Measurements from ENCODE around the gene LPAR5.

LPAR5 gene

DNA sequence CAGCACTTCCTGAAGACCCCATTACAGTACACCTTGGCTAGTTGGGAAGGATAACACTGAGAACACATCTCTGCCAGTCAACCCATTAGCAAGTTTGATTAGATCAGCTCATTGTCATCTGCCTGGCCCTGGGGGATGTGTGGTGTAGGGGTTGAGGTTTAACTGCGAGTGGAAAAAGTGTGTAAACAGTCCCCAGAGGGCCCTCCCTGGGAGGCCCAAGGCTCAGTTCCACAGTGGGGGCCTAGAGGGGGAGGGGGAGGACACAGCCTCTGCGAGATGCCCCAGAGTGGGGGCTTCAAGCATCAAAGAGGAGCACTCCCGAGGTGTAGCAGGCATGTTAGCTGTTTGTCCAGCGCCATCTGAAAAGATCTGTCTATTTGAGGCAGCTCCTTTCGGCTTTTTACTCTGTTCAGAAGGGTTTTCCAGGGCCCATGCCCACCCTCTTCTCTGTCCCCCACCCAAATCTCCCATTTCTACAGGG lies 344 bp downstream of the LPAR5 start:
- DNase-seq, result no peak

DNA sequence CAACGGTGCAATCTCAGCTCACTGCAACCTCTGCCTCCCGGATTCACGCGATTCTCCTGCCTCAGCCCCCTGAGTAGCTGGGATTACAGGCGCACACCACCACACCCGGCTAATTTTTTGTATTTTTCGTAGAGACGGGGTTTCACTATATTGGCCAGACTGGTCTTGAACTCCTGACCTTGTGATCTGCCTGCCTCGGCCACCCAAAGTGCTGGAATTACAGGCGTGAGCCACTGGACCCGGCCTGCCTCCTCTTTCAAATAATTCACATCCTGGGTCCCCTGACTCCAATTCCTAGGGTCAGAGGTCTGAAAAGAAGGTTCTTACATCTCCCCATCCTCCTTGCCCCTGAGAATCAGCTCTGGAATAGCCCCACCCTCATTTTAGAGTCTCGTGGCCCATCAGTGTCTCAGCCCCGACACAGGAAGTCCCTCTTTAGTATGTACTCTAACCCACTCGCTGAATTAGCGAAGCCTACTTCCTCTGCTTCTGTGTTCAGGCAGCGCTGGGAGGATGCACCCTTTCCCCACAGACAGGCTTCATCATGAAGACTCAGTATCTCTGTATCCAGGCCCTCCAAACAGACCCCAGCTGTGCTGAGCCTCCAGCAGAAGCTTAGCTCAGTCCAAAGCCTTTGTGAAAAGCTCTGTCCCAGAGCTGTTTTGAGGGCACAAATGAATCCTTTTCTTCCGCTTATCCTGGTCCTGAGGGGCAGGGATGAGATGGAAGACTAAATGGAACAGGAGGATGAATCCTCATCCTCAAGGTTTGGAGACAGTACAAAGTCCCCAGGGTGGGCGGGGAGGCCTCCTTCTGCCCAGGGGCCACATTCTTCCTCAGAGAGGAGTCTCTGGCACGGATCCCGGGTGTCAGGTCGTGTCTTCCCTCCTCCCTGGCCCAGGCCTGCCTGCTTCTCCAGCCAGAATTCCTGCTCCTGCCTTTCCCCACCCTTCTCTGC lies 3.5 kb downstream of the LPAR5 start:
- no peak for DNase-seq

DNA sequence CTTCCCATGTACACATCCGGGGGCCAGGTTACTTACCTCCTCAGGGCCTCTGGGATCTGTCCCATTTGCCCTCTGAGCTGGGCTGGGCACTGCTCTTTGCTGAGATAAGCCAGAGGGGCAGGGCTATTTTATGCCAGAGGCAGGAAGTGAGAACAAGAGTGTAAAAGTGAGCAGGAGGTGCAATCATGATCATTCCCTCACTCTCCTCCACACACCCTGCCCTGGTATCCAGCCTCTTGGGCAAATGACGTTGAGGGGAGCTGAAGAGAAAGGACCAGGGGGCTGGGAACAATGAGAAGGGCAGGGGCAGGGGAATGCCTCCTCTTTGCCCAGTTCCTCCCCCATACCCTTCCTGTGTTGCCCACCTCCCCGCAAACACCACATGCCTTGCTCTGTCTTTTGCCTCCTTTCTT lies 4.2 kb downstream of the LPAR5 start:
- DNase-seq, result no peak

DNA sequence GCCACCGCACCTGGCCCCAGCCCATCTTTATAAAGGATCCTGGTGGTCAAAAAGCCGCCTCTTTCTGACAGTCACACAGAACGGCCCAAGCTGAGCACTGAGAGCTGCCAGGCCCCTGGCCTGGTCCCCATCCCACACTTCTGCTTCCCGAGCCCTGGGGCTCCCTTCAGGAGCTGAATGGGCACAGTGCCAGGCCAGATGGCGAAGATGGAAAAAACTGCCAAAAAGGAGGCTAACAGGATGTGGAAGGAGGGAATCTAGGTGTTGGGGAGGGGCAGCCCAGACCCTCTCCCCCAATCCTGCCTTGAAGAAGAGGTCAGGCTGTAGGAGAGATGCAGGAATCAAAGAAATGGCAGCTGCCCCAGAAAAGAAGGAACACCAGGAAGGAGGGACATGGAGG lies 5.0 kb downstream of the LPAR5 start:
- no peak for DNase-seq

DNA sequence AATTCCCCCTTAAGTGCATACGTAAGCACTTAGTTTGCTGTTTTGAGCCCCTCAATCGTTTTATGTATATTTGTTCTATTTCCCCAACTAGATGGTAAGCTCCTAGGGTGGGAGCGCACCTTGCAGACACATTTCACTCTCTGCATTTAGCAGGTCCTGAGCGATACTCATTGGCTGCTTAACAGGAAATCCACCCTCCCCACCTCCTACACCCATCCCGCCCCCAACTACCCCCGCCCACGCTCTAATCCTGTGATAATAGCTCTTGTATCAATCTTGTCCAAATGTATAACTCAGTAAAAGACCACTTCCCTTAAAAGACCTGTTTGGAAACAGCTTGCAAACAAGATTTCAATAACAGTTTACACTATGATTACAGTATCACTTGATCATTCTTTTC lies 8.1 kb downstream of the LPAR5 start:
- DNase-seq, result no peak

- DNase-seq, result no peak
These were observed 9.0 kb downstream of the LPAR5 start for GRCh38 chr12:6626654-6627283.

- DNase-seq, result no peak
These were observed 14.9 kb downstream of the LPAR5 start for GRCh38 chr12:6620885-6621274.

DNA sequence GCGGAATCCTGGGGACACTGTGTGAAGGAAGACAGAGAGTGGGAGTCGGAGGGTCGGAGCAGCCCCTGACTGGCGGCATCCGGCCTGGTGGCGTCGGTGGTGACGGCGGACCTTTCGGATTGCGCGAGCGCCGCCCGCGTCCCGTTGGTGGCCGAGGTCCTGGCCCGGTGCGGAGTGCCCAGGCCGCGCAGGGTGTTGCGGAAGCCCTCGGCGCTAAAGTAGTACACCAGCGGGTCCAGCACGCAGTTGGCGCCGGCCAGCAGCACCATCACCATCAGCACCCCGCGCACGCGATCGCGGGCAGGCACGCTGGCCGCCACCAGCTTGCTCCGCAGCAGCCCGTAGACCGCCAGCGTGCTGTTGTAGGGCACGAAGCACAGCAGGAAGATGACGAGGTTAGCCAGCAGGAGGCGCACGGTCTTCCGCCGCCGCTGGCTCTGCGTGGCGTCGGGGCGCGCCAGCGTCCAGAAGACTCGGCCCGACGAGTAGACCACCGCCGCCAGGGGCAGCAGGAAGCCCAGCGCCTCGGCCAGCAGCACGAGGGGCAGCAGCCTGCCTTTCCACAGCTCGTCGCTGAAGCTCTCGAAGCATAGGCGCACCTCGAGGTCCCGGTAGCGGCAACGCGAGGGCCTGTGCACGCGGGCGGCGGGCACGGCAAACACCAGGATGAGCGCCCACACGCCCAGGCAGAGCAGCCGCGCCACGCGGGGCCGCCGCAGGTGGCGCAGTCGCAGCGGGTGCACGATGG lies 15.4 kb downstream of the LPAR5 start:
- peak; percentile 70 for DNase-seq

DNA sequence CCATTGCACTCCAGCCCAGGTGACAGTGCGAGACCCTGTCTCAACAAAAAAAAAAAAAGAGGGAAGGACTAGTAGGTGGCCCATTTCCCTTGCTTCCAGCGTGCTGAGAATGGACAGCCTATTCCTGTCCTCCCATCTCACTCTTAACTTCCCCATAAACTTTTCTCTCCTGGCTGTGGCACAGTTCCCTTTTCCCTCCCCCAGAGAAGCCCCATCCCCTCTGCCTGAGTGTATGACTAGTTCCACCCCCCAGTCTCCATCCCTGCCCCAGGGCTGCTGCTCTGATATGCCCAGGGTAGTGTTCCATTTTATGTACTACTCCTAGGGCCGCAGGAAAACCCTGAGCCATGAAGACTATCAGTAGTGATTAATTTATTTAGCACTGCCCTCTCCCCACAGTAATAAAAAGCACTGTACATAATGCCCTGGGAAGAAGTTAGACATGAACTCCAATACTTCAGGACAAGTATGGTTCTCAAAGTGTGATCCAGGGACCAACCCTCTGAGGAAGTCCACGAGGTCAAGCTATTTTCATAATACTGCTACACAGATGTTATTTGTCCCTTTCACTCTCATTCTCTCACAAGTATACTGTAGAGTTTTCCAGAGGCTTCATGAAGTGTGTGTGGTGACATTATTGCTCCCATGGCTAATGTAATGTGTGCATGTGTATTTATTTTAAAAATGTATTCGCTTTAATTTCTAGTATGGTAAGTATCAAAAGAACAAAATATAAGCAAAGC lies 17.1 kb downstream of the LPAR5 start:
- DNase-seq, result no peak

- no peak for DNase-seq
These were observed 20.0 kb downstream of the LPAR5 start for GRCh38 chr12:6615802-6616201.

DNA sequence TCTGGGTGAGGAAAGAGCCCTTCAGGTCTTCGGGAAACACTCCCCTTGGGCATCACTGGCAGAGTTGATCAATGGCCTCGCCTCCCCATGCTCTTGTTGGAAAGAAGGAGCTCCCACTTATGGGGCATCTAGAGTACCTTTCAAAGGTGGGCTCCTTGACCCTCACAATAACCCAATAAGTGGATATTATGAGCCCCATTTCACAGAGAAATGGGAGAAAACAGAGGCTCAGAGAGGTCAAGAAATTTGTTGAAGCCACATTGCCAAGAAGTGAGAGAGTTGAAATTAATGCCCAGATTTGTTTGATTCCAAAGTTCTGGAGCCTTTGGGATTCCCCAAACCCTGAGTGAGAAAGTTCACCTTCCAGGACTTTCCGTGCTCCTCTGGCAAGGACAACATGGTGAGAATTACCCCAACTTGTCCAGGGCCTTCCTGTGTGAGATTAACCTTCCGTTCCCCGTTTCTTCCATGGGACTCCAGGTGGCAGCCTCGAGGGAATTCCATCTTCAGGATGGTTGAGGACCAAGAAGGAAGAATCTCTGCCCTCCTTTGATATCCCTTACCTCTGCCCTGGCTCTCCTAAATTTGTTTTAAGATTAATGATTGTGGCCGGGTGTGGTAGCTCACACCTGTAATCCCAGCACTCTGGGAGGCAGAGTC lies 21.1 kb downstream of the LPAR5 start:
- no peak for DNase-seq

- no peak for DNase-seq
These were observed 21.8 kb downstream of the LPAR5 start for GRCh38 chr12:6613776-6614512.

DNA sequence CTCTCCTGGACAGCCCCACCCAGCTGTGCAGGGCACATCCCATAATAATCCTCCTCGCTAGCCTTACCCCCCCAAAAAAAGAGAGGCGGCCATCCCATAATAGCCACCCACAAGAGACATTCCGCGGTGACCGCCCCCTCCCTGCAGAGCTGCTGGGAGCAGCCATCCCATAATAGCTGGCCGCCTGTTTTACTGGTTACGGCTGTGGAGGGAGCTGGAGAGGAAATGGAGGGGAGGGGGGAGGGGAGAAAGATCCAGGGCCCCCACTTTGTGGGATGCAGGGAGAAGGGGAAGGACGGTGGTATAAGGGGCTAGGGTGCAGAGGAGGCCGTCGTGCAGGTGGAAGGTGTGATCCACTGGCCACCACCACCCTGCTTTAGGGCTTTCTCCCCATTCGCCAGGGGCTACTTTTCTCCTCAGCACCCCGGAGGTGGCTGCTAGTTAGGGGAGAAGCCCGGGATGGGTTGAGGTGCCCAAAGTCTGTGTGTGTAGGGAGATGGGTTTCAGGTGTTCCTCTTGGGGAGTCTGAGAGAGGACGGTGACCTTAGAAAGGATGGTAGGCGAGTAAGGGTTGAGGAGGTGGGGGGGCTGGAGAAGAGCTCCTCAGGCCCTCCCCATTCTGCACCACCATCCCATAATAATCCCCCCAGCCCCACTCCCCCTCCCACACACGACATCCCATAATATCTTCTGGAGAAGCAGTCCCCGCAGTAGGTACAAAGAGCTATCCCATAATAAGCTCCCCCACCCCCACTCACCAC lies 22.6 kb downstream of the LPAR5 start:
- DNase-seq, result no peak

- DNase-seq, result no peak
These were observed 23.1 kb downstream of the LPAR5 start for GRCh38 chr12:6612652-6613014.

DNA sequence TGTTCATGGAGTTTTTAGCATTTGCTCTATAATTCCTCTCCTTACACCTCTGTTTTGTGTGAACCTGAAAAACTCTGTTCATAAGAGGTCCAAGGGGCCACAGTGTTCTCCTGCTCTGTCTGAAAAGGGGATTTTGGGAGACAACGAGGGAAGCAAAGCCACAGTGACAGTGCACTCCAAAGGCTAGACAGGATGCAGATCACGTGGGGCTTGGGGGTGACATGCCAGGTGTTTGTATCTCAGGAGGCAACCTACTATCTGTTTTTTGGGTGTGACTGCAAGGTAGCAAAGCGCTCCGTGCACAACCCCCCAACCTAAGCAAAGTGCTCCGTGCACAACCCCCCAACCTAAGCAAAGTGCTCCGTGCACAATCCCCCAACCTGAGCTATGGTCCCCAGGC lies 23.5 kb downstream of the LPAR5 start:
- DNase-seq, result no peak

- no peak for DNase-seq
These were observed 27.0 kb downstream of the LPAR5 start for GRCh38 chr12:6608592-6609281.

DNA sequence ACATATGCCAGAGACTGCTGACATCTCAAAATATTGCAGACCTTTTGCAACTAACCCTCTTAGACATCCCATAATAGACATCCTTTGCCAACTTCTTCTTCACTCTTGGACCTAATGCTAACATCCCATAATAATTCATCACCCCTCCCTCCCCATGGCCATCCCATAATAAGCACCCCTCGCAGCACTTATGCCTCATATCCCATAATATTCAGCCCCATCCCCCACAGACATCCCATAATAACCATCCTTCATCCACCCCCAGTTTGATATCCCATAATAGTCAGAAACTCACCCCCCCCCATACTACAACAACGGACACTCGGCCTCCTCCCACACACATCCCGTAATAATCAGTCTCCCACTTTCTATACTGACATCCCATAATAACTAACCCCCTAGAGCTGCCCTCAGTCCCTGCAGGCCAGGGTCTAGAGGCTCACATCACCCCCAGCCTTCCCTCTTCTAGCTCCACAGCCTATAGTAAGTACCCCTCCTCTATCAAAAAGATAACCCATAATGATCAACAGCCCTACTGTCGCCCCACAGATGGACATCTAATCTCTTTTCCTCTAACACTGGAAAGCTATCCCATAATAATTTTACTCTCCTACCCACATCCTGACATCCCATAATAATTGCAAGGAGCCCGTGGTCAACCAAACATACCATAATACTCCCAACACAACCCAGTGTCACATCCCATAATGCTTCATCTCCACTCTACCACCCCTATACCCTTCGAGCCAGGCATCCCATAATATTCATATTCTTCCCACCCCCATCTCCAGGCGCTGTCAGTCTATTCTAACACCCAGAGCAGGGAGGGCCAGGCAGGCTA lies 27.8 kb downstream of the LPAR5 start:
- peak; percentile 51 for DNase-seq

GRCh38 chr12:6606331-6607131 lies 29.2 kb downstream of the LPAR5 start:
- DNase-seq, result peak; percentile 62

All from activated CD4-positive, CD25-positive, alpha-beta regulatory T cell treated with anti-CD3 and anti-CD28 coated beads, Interleukin-2, amount 50 U/mL, for 72 hours (primary cell).